Measurements from ENCODE around the gene SLC25A12. TPM values are rescaled to one million over a fixed set of nuclear protein-coding genes. Genes with fewer than 3 reads are reported as not detected.

SLC25A12 gene
- total RNA-seq, 2 experiments from 2014 or later: 28.1 to 32.3 TPM

GRCh38 chr2:171789956-171790355, 104.1 kb downstream of the SLC25A12 start:
- Histone ChIP-seq H3K27ac (ENCODE audit: low read depth, low read length, poor library complexity, severe bottlenecking) (no peak overlapping the region), H3K9me3 (ENCODE audit: low read length) (no peaks in the 10 kb centered on the region), H2AFZ (ENCODE audit: low read length) (no peak overlapping the region), H3K79me2 (ENCODE audit: insufficient read depth, low read depth, low read length) (no peaks in the 10 kb centered on the region), H3K36me3 (ENCODE audit: insufficient read depth, low read length) (peaks cover 77% of the 10 kb centered on the region), H4K20me1 (ENCODE audit: insufficient read depth, low read length) (no peaks in the 10 kb centered on the region), H3K4me3 (ENCODE audit: low read depth, low read length, poor library complexity, severe bottlenecking) (no peak overlapping the region), H3K9me2 (ENCODE audit: insufficient read depth, low read length) (no peaks in the 10 kb centered on the region), H3K4me1 (ENCODE audit: insufficient read depth, low read length, poor library complexity, severe bottlenecking) (no peaks in the 10 kb centered on the region), H3K4me2 (ENCODE audit: low read length) (no peak overlapping the region)
- no peak for TF ChIP-seq EZH2phosphoT487 (IDR thresholded peaks at IDR 0.05; ENCODE audit: borderline replicate concordance, low read depth, low read length)
- TF ChIP-seq, protein P1, sequence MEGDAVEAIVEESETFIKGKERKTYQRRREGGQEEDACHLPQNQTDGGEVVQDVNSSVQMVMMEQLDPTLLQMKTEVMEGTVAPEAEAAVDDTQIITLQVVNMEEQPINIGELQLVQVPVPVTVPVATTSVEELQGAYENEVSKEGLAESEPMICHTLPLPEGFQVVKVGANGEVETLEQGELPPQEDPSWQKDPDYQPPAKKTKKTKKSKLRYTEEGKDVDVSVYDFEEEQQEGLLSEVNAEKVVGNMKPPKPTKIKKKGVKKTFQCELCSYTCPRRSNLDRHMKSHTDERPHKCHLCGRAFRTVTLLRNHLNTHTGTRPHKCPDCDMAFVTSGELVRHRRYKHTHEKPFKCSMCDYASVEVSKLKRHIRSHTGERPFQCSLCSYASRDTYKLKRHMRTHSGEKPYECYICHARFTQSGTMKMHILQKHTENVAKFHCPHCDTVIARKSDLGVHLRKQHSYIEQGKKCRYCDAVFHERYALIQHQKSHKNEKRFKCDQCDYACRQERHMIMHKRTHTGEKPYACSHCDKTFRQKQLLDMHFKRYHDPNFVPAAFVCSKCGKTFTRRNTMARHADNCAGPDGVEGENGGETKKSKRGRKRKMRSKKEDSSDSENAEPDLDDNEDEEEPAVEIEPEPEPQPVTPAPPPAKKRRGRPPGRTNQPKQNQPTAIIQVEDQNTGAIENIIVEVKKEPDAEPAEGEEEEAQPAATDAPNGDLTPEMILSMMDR (conservative IDR thresholded peaks at IDR 0.05; ENCODE audit: low read length): no peak
- no peak for DNase-seq (ENCODE audit: low spot score)
- BruUV-seq (replicated peaks): no TSS peak
- intact Hi-C loops (cut with micrococcal nuclease; ENCODE audit: unreplicated experiment): no loop called here
- ChIA-PET CTCF (ENCODE audit: unreplicated experiment) (no interaction called here), POLR2A (interaction anchor here (0.6 kb wide), 1 partner anchor 21 kb away, joined by 3 read pairs; no protein-coding TSS in a partner anchor)

- Histone ChIP-seq H3K36me3 (ENCODE audit: insufficient read depth, low read length) (peaks cover 88% of the 10 kb centered on the region), H3K4me3 (ENCODE audit: low read depth, low read length, poor library complexity, severe bottlenecking) (no peak overlapping the region), H3K79me2 (ENCODE audit: insufficient read depth, low read depth, low read length) (no peaks in the 10 kb centered on the region), H3K4me2 (ENCODE audit: low read length) (no peak overlapping the region), H3K9me2 (ENCODE audit: insufficient read depth, low read length) (no peaks in the 10 kb centered on the region), H3K9me3 (ENCODE audit: low read length) (no peaks in the 10 kb centered on the region), H3K27ac (ENCODE audit: low read depth, low read length, poor library complexity, severe bottlenecking) (no peak overlapping the region), H2AFZ (ENCODE audit: low read length) (no peak overlapping the region), H3K4me1 (ENCODE audit: insufficient read depth, low read length, poor library complexity, severe bottlenecking) (no peaks in the 10 kb centered on the region), H4K20me1 (ENCODE audit: insufficient read depth, low read length) (no peaks in the 10 kb centered on the region)
- BruUV-seq (replicated peaks): no TSS peak
- ChIA-PET POLR2A (no interaction called here), CTCF (ENCODE audit: unreplicated experiment) (no interaction called here)
- TF ChIP-seq, protein P1 (conservative IDR thresholded peaks at IDR 0.05; ENCODE audit: low read length): no peak
- TF ChIP-seq EZH2phosphoT487 (IDR thresholded peaks at IDR 0.05; ENCODE audit: borderline replicate concordance, low read depth, low read length): no peak
- DNase-seq (ENCODE audit: low spot score): no peak
- intact Hi-C loops (cut with micrococcal nuclease; ENCODE audit: unreplicated experiment): no loop called here
Observed at GRCh38 chr2:171788316-171788993, 105.6 kb downstream of the SLC25A12 start.

DNA sequence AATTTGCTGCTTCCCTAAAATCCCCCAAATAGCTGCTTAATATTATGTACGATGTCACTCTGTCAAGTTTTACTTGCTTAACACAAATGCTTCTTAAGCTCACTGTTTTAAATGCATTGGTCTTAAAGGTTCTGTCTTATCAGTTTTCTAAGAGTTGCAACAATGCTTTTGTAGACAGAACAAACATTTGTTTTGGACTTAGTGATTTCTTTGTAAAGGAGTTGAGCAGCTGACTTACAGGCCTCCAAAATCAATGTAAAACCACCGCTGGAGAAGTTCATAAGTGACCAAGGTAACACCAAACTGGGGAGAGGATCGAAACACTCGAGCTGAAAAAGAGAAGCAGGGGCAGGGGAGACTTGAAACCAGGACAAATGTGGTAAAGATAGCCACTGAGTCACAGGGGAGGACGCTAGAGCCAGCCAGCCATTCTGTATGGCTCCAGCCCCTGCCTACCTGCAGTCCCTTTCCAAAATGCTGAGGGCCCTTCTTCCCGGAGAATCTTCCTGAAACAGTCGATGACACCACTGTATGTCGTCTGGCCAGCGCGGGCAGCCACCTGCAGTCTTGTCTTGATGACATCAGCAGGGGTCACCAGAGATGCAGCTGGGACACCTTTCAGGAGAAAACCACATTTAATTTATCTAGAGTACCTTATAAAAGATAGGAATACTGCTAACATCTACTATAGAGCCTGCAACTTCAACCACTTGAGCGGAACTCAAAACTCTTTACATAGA, 106.5 kb downstream of the SLC25A12 start:
- TF ChIP-seq, protein P1 (conservative IDR thresholded peaks at IDR 0.05; ENCODE audit: low read length): 0 out of 2 replicates have a peak, but pooled peaks have one; percentile 20
- TF ChIP-seq EZH2phosphoT487 (IDR thresholded peaks at IDR 0.05; ENCODE audit: borderline replicate concordance, low read depth, low read length): no peak
- DNase-seq (ENCODE audit: low spot score): no peak
- intact Hi-C loops (cut with micrococcal nuclease; ENCODE audit: unreplicated experiment): no loop called here
- Histone ChIP-seq H3K4me2 (ENCODE audit: low read length) (no peak overlapping the region), H3K36me3 (ENCODE audit: insufficient read depth, low read length) (peaks cover 88% of the 10 kb centered on the region), H3K79me2 (ENCODE audit: insufficient read depth, low read depth, low read length) (no peaks in the 10 kb centered on the region), H4K20me1 (ENCODE audit: insufficient read depth, low read length) (no peaks in the 10 kb centered on the region), H3K27ac (ENCODE audit: low read depth, low read length, poor library complexity, severe bottlenecking) (no peak overlapping the region), H3K4me1 (ENCODE audit: insufficient read depth, low read length, poor library complexity, severe bottlenecking) (no peaks in the 10 kb centered on the region), H2AFZ (ENCODE audit: low read length) (no peak overlapping the region), H3K9me2 (ENCODE audit: insufficient read depth, low read length) (no peaks in the 10 kb centered on the region), H3K4me3 (ENCODE audit: low read depth, low read length, poor library complexity, severe bottlenecking) (no peak overlapping the region), H3K9me3 (ENCODE audit: low read length) (no peaks in the 10 kb centered on the region)
- CTCF ChIA-PET (ENCODE audit: unreplicated experiment): no interaction called here
- POLR2A ChIA-PET: no interaction called here
- no TSS peak for BruUV-seq (replicated peaks)

Measured in OCI-LY7 (cell line).